NCI-H187 (cell line): ENCODE measurements around the gene SLC13A1.
"Not testable (repeated sequence)": the region's sequence is repeated elsewhere in the genome, so short reads cannot be mapped to it uniquely, and the experiment has no call there.

Source experiments
- DNase-seq, 2 experiments: peaks; one replicate each; lab custom pipeline; 2025; lab: John Stamatoyannopoulos, UW

The SLC13A1 gene

DNA sequence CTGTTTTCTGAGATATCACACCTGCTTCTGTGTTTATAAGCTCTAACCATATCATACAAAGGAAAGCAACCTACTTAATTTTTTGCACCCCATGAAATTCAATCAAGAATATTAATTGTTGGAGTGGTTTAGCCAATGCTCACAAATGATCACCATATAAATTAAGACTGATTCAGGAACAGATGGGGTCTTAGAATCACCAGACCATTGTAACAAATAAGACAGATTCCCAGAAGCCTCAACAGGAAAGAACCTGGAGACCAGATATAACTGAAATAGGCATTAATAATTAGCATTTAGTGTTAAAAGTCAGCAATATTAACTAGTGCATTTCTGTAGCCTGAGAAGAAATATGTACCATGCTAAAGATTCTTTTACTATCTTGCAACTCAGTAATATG, 73.6 kb downstream of the SLC13A1 start:
- no peak for DNase-seq

- no peak for DNase-seq
Measured at GRCh38 chr7:123125231-123125630, 74.5 kb downstream of the SLC13A1 start.

DNA sequence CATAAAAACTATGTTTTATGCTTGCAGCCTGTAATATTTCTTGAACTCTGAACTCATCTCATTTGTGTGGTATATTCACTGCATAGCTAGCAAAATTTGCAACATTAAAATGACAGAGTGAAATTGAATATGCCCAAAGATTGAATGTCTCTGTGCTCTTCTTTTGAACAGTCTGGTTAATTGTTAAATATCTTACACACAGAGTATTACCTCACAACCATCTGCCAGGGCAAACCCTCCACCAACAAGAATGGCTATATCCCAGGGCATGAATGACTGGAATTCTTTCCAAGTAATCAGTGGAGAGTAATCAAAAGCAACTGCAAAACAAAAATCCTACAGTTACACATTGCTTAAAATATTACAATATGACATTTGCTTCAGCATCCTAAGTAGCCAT, 76.9 kb downstream of the SLC13A1 start:
- DNase-seq = no peak

DNA sequence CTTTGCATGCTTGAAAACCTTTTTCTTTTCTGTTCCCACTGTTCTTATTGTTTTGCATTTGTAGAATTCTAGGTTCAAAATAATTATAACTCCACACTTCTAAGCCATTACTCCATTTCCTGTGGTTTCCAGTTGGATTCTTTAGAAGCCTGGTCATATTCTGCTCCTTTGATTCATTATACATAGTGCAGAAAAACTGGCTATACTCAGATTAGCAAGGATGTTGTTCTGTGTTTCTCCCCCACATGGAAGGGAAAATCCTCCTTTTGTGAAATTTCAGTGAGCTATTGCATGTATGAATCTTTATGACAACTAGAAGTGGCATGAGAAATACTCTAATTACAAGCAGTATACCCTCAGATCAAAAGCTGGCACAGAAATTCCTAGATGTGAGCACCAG, 79.5 kb downstream of the SLC13A1 start:
- no peak for DNase-seq

GRCh38 chr7:123115331-123115730, 84.4 kb downstream of the SLC13A1 start:
- DNase-seq = no peak

- DNase-seq = no peak
Measured at GRCh38 chr7:123114288-123114687, 85.5 kb downstream of the SLC13A1 start.

- DNase-seq = no peak
Measured at GRCh38 chr7:123112833-123113232, 86.9 kb downstream of the SLC13A1 start.

GRCh38 chr7:123099712-123100111, 100.1 kb downstream of the SLC13A1 start:
- no peak for DNase-seq

- DNase-seq = no peak
Measured at GRCh38 chr7:123096976-123097375, 102.8 kb downstream of the SLC13A1 start.

DNA sequence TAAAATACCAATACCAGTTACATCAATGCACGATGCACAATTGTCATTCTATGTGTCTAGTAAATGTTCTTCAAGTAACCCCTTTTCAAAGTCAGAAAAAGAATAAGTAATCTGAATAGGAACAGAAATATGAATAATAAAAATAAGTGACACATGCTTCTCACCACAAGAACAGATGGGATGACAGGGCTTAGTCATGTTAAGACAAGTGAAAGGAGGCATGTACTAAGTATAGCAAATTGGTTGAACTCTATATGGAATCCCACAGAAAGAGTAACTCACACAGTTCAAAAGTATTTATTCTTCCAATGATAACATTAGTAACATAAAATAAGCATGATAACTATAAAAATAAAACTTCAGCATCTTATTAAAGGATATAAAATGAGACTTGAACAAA, 103.3 kb downstream of the SLC13A1 start:
- DNase-seq = no peak

DNA sequence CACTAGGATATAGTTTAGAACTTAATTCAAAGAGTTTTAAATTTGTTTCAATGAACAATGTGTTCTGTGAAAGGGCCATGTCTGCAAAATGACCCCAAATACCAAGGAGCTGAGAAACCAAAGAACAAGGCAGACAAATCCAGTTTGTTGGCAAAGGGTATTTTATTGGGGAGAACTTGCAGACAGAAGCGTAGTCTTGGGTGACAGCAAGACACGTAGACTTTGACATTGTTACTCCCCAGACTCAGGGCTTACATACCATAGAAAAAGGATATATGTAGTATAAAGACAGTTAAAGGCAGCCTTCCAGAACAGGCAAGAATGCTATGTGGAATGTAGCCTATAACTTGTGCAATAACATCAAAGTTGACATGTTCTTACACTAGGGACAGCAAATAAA, 109.3 kb downstream of the SLC13A1 start:
- DNase-seq = no peak

DNA sequence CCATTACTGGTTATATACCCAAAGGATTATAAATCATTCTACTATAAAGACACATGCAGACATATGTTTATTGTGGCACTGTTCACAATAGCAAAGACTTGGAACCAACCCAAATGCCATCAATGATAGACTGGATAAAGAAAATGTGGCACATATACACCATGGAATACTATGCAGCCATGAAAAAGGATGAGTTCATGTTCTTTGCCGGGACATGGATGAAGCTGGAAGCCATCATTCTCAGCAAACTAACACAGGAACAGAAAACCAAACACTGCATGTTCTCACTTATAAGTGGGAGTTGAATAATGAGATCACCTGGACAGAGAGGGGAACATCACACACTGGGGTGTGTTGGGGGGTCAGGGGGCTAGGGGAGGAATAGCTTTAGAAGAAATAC, 112.9 kb downstream of the SLC13A1 start:
- DNase-seq = not testable (repeated sequence)

DNA sequence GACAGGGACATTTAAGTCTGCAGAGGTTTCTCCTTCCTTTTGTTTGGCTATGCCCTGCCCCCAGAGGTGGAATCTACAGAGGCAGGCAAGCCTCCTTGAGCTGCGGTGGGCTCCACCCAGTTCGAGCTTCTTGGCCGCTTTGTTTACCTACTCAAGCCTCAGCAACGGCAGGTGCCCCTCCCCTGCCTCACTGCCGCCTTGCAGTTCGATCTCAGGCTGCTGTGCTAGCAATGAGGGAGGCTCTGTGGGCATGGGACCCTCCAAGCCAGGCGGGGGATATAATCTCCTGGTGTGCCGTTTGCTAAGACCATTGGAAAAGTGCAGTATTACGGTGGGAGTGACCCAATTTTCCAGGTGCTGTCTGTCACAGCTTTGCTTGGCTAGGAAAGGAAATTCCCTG, 114.9 kb downstream of the SLC13A1 start:
- not testable (repeated sequence) for DNase-seq

GRCh38 chr7:123079021-123079420, 120.7 kb downstream of the SLC13A1 start:
- DNase-seq = no peak

- DNase-seq = no peak
Measured at GRCh38 chr7:123075838-123076467, 123.8 kb downstream of the SLC13A1 start.

GRCh38 chr7:123070702-123071286, 129.0 kb downstream of the SLC13A1 start:
- DNase-seq = no peak

DNA sequence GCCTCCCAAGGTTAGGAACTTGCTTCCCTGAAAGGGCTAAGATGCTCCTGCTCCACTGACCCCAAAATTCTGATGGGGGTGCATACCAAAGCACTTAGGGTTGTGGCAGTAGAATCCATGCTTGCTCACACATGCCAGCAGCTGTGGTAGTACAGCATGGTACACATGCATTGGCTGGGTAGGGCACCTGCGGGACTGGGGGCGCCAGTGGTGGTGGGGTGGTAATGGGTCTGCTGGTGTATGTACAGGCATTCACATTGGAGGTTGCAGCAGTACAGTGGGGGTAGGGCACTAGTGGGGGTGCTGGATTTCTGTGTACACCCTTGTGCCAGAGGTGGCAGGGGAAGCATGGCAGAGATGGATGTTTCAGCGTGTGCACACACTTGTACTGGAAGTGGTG, 132.0 kb downstream of the SLC13A1 start:
- DNase-seq = no peak
